NOMO-1 (cell line): ENCODE results near the gene ANTXRL.
"Not testable (repeated sequence)": the region's sequence is repeated elsewhere in the genome, so short reads cannot be mapped to it uniquely, and the experiment has no call there.

Experiments used
- DNase-seq, 2 experiments: peaks; one replicate each; lab custom pipeline; 2025; ENCODE audit not compliant: unreplicated experiment in 2 of 2; lab: John Stamatoyannopoulos, UW

The ANTXRL gene

DNA sequence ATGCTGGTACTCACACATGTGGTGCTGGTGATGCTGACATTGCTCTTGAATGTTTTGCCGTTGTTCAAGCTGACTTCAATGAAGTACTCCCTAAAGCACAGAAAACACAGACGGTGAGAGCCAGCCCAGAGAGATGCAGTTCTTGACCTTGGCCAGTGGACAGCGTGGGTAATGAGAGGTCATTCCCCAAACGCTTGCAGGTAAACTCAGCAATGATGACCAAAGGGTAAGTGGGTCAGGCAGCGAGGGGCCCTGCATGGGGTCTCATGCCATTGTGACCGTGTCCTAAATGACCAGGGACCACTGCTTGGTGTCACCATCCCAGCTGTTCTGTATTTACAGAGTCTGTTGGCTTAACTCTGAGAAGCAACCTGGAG is 32.8 kb upstream of the ANTXRL start:
- no peak for DNase-seq

DNA sequence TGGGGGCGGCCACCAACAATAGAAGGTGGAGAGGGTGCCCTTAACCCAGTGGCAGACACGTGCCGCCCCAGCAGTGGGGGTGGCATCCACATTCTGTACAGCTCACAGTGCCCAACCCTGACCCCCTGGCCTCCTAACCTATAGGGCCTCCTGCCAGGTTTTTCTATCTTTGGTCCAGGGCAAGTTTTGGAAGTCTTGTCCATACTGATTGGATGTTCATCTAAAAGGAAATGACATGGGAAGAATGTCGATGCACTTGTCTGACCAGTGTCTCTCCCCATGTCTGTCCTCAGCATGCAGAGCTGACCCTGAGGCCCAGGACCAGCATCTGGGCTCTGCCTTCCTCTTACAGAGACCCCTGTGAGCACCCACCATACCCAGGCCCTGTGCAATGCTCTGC is 32.3 kb upstream of the ANTXRL start:
- no peak for DNase-seq

DNA sequence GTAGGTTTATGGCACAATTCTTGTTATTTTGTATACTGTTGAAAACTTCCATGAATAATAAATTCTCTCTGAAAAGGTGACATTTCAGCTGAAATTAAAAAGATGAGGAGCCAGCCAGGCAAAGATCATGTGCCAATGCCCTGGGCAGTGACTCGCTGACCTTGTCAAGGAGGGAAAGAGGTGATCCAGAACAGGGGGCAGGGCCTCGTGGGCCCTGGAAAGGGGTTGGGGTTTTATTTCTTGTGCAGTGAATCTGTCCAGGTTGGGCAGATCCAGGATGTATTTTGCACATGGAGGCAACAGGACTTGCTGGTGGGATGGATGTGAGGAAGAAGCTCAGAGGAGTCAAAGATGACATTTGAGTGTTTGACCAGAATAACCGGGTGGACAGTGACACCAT is 31.6 kb upstream of the ANTXRL start:
- not testable (repeated sequence) for DNase-seq

DNA sequence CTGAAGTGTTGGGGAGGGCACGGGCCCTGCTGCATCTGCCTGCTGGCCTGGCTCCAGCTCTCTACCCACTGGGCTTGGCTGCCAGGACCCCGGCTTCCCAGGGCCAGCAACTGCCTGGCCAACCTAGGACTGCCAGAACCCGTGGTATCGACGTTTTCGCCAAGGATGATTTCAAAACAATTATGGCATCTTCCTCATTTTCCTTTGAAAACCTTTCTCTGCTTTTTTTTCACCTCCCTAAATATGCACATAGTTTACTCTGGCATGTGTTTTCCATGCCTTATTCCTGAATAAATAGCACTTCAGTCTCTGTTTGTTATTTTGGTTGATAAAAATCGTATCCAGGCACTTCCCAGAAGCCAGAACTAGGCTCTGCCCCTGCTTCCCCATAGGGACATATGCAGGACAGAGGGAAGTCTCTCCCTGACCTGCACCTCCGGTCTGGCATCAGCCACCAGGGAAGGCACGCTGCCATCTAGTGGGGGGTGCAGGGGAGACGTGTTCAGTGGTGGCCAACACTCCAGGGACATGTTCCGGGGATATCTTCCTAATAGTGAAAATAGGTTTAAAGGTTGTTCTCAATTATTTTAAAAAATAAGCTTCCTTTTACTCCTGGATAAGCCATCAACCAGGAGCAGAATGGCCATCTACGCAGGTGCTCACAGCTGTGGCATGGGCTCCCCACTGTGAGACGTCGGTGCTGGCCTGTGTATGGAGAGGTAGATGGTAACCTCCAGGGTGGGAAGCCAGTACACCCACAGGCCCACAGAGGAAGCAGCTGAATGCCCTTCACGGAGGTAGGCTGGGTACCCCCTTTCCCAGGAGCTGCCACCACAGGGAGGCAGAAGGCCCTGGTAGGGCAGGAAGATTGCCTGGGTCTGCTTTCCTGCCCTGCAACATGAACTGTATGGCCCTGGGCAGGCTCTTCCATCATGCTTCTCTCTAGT is 30.7 kb upstream of the ANTXRL start:
- DNase-seq, result peak; percentile 44 to 66

DNA sequence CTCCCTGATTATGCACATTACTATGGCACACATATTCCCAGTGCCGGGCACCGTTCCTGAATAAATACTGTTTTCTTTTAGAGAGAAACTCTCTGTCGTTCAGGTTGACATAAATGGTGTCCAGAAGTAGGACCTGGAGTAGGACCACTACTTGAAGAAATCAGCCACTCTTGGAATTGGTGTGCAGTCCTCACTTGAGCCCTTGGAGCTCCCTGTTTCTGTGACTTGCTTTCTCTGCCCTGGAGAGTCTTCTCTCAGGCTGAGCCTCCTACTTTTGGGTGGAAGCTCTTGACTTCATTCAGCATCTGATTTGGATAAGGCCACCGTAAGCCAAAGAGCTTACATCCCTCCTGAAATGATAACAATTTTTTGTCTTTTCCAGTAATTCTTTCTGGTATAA is 29.7 kb upstream of the ANTXRL start:
- DNase-seq, result no peak

DNA sequence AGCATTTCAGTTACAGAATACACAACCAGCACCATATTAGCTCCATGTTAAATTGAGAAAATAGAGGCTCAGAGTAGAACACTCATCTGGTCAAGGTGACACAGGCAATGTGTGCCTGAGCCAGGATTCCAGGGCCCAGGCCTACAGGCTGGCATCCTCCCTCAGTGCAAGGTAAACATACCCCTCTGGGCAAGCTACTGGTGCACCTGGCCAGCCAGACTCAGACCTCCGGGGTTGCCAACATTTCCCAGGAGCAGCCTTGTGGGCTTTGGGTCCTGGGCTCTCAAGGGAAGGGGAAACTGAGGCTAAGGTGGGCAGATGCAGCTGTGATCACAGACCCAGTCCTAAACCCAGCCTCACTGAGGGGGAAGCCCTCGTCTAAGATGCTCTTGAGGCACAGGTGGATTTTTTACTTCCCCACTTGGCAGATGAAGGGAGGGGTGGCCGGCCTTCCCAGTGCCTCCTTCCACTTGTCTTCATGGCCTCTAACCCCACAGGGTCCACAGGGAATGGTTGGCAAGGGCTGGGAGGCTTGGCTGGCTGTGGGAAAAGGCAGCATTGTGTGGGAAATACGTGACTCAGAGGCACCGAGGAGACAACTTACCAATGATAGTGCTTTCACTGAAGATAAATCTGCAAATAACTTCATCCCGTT is 23.8 kb upstream of the ANTXRL start:
- DNase-seq, result not testable (repeated sequence)

DNA sequence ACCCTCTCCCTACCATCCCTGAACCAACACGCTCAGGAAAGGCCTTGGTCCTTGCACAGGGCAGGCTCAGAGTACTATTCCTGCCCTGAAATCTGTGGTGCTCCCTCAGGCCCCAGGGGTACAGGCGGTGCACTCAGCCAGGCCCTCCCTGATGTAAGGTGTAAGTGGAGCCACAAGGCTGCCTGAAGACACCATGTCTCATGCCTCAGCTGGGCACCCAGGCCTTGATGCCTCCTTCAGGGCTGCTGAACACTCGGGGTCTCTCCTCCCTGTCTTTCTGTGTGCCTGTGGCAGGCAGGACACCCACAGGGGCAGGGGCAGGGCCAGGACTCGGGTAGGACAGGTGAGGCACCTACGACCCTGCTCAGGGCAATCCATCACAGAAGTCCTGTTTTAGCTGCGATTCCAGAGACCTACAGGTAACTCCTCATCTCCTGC is 22.9 kb upstream of the ANTXRL start:
- DNase-seq, result no peak

DNA sequence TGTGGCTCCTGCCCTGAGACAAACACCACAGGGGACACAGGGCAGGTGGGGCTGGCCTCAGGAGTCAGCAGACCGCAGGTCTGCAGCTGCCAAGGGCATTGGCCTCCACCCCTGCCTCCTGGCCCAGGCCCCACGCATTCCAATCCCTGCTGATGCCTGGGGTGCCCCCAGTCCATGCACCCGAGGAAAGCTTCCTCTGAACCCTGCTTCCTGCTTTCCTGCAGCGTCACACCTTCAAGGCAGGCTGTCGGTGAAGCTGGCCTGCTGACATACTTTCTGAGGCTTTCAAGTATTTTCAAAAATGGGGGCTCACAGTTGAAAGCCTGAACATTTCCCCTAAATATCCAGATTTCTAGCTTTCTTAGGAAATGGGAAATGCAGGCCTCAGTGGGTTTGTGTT is 22.5 kb upstream of the ANTXRL start:
- no peak for DNase-seq

DNA sequence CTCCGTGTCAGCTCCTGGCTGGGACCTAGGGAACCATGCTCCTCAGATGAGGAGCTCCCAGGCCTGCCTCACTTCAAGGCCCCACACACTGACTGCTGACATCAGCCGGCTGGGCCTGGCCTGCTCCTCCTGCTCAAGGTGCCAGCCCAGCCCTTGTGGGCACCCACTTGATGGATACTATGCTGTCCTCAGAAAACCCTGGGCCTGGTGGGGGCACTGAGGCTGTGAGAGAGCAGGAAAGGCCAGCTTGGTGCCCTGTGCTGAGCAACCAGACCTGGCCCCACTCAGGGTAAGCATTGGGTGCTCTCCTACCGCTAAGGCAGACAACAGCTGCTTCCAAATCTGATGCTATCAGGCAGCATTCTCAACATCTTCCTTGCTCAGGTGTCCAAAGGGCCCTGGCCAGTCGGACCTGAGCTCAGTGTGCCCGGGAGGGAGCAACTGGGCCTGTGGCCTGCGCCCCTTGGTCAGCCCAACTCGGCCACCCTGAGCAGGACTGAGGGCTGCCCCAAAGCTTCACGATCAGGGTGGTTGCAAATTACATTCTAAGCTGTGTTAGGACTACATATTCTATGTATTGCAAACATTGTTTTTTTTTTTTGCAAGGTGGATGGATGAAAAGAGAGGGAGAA is 21.9 kb upstream of the ANTXRL start:
- DNase-seq, result no peak

DNA sequence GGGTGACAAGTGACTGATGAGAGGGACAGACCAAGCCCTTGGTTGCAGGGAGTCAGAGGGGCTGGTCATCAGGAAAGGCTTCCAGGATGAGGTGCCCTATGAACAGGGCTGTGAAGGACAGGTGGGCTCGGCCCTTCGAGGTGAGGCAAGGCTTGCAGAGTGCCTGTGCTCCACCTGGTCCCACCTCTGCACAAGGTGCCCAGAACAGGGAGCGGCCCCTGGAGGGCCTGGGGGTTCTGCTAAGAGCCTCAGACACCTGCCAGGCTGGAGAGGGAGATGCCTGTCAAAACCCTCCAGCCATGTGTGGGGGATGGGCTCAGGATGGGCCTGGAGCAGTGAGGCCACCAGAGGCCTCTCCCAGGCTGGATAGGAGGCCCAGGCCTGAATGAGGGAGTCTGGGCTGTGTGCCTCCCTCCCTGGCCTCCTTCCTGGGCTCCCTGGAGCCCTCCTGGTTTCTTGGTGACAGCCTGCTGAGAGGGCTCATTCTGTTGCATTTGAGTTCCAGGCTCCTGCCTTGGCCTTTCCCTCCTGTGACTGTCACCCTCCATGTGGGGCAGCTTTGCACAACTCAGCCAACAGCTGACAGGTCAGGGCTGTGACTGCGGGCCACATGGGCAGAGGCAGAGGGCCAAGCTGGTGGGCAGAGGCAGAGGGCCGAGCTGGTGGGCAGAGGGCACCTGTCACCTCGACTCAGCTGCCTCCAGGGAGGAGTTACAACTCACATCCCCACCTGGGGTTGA is 21.1 kb upstream of the ANTXRL start:
- not testable (repeated sequence) for DNase-seq

DNA sequence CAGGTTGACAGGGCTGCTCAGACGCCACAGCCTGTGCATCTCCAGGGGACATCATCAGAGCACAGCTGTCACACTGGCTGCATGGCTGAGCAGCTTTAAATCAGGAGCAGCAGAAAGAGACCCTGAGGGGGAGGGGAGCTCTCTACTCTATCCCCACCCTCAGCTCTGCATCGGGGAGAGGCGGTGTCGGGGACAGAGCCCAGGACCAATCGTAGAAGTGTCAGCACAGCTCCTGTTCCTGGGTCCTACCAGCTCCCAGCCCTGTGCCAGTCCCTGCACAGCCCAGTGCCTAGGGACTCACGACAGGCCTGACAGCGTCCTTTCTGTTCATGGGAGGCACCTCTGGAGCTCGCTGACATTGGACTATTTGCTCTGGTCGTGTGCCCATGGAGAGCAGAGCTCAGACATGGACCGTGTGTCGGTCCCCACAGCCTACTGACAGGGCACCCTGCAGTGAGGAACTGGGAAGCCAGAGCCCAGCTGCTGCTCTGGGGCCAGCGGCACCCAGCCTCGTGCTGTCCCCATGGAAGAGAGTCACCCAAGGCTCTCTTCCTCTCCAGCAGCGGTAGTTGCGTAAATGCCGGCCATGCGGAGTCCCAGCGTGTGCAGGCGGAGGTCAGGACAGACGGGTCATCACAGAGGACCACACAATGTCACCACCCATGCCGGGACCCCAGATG is 20.4 kb upstream of the ANTXRL start:
- no peak for DNase-seq

DNA sequence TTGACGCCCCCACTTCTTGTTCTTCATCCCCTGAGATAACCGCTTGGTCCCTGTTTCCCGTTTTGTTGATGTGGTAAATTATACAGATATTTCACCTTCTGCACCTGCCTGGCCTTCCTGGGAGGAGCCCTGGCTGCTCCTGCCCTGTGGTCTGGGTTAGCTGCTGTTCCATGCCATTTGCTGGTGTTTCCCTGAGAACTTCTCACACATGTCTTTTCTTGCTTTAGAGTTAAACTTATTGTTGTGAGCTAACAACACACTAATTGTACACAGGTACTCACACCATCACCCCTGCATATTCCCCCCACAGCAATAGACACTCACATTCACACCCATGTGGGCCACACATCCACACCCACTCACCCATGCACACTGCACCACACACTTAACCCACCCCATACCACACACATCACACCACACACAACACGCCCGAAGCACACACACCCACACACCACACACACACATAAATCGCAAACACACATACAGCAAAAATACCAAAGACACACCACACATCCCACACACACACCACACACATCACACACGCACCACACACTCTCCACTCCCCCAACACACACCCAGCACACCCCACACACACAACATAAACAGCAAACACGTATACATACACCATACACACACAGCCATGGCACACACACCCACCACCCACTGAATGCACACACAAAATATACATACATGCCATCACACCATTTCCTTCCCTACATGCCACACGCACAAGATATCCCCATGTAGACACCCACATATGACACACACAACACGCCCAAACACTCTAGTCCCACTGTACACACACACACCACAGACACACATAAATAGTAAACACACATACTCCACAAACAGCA is 19.4 kb upstream of the ANTXRL start:
- DNase-seq, result no peak

DNA sequence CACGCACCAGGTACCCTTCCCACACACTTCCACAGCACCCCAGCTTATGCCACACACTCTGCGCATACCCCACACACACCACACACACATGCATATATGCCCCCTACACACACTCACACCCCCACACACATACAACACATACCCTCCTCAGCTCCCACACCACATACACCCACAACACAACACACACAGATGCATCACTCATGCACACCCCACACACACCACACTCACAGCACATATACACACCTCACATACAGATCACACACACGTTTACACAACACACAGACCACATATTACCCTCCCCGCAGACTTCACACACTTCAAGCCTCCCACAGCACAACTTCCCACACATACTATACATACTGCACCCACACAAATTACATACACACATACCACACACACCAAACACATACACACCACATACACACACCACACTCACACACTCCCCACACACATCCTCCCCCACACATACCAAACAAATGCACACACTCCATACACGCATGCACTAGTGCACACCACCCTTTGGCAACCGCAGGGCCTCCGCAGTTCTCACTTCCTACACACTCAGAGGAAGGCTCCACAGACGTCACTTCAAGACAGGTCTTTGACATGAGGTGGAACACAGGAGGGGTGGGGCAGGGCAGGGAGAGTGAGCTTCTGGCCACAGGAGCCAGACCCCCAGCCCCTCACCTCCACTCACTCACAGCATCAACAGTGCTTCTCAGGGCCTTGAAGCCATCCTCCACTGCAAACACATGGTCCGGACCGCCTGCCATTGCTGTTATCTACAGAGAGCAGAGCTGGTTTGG is 18.5 kb upstream of the ANTXRL start:
- no peak for DNase-seq

DNA sequence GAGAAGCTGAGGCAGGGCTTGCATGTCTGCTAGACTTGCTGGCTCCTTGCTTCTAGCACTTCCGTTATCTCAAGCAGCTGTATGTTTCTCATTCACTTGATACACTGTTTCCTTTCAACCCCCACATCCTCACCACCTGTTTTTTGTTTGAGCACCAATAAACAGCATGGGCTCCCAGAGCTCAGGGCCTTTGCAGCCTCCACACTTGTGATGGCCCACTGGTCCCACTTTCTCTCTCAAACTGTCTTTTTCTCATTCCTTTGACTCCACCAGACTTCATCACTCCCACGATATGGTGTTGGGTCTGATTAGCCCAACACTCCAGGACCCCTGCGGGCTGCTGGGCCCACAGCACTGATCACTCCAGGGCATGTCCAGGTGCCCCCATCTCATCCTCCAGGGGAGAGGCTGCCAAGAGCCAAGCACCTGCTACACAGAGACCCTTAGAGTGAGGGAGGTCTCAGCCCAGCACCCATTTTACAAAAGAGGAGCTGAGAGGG is 17.2 kb upstream of the ANTXRL start:
- DNase-seq, result not testable (repeated sequence)

DNA sequence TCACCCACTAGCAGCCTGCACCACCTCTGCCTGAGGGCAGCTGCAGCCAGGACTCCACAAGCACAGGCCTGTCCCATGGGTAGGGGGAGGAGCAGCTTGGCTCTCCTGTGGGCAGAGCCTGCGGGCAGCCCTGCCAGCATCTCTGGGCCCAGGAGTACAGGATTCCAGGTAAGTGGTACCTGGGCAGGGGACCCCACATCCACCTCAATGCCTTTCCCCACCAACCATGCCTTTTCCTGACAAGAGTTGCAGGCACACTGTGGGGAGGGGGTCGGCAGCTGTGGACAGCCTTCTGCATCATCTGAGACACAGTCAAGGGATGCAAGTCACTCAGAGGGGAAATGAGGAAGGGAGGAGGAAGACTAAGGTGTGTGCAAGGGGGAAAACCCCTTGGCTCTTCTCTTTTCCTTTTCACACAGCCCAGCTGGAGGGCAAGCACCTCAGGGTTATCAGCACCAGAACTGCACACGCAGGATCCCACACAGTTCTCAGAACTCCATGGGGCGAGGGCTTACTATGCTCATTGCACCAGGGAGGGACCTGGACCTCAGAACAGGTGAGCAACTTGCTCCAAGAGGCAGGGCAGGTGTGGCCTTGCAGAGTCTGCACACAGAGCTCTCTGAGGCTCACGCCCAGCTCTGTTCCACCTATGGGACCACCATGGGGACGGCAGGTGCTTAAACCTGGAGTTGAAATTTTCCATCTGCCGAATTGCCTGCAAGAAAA is 16.5 kb upstream of the ANTXRL start:
- no peak for DNase-seq

DNA sequence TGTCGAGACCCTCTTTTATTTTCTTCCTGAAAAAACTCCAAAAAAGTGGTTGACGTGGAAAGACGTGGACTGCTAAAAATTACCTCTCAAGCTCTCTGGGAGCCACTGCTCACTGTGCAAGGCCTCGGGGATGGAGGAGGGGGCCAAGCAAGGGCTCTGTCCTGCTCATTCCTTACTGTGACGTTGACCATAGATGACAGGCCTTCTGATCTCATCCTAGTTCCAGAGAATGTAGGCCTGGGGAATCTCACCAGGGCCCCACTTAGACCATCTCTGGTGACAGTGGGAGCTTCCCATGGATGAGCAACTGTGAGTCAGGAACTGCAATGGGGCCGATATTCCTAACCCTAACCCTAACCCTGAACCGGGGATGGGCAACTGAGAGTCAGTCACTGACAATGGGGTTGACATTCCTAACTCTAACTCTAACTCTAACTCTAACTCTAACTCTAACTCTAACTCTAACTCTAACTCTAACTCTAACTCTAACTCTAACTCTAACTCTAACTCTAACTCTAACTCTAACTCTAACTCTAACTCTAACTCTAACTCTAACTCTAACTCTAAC is 15.8 kb upstream of the ANTXRL start:
- not testable (repeated sequence) for DNase-seq

DNA sequence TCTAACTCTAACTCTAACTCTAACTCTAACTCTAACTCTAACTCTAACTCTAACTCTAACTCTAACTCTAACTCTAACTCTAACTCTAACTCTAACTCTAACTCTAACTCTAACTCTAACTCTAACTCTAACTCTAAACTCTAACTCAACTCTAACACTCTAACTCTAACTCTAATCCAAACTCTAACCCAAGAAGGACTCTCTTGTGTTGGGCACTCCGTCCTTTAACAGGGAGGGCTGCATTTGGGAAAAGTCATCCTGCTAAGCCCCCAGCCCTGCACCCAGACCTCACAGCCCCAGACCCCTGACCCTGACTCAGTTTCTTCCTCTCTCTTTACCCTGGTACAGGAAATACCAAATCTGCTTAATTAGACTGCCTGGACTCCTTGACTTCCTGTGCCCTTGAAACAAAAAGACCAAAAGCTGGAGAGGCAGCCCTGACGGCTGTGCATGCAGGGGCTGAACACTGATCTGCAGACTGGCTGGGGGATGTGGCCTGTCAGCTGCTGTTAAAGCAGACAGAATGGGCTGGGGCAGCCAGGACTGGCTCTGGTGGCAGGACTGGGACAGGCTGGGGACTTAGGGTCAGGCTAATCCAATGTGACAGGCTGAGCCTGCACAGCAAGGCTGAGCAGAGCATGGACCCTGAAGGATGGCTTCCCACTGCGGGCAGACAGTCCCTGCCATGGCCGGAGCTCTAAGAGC is 14.8 kb upstream of the ANTXRL start:
- not testable (repeated sequence) for DNase-seq
